HepG2 (cell line): Measurements from ENCODE around the gene ACAP3. TPM values are rescaled to one million over a fixed set of nuclear protein-coding genes. Genes with fewer than 3 reads are reported as not detected.

Experiments used
- ARID2 ChIP-seq: sonication (generic); formaldehyde crosslinking; IDR thresholded peaks from 2 replicates; pipeline ENCODE4 v1.8.1; 2022; ENCODE audit warnings: mild to moderate bottlenecking, missing genetic modification reagents, borderline replicate concordance
- CREBL2 ChIP-seq: sonication (generic); formaldehyde crosslinking; IDR thresholded peaks from 2 replicates; pipeline ENCODE4 v1.8.1; 2023; ENCODE audit warnings: missing genetic modification reagents, mild to moderate bottlenecking, borderline replicate concordance
- ETS1 ChIP-seq: sonication (generic); formaldehyde crosslinking; IDR thresholded peaks from 2 replicates; pipeline ENCODE4 v1.4.0; 2020; ENCODE audit warnings: missing genetic modification reagents
- FOXP1 ChIP-seq, 2 experiments: fragments of 450-650 bp in 1 of 2; IDR thresholded peaks; 2 replicates each; pipeline ENCODE4 v1.6.1; 2017 to 2018; ENCODE audit warnings: antibody characterized with exemption in 1 of 2
- HOXA5 ChIP-seq: sonication (generic); formaldehyde crosslinking; IDR thresholded peaks from 2 replicates; pipeline ENCODE4 v1.4.0; 2020; ENCODE audit warnings: missing genetic modification reagents
- KAT2B ChIP-seq: fragments of 150-350 bp; IDR thresholded peaks from 2 replicates; pipeline ENCODE4 v1.6.1; 2014; ENCODE audit warnings: low read depth, low read length, borderline replicate concordance
- NCOA2 ChIP-seq: sonication (generic); formaldehyde crosslinking; IDR thresholded peaks from 2 replicates; pipeline ENCODE4 v1.8.0; 2022; ENCODE audit warnings: inconsistent platforms
- PLSCR1 ChIP-seq: sonication (generic); formaldehyde crosslinking; IDR thresholded peaks from 2 replicates; pipeline ENCODE4 v1.5.0; 2020; ENCODE audit warnings: missing genetic modification reagents, mild to moderate bottlenecking, borderline replicate concordance
- RXRA ChIP-seq: sonication (generic); formaldehyde crosslinking; IDR thresholded peaks from 2 replicates; pipeline ENCODE4 v1.5.1; 2020; ENCODE audit warnings: missing genetic modification reagents
- SIN3B ChIP-seq: fragments of 150-350 bp; IDR thresholded peaks from 2 replicates; pipeline ENCODE4 v1.6.1; 2014; ENCODE audit warnings: low read length
- TRAFD1 ChIP-seq: sonication (generic); formaldehyde crosslinking; IDR thresholded peaks from 2 replicates; pipeline ENCODE4 v1.5.1; 2020; ENCODE audit warnings: missing genetic modification reagents, mild to moderate bottlenecking, borderline replicate concordance
- ZBTB38 ChIP-seq: sonication (generic); formaldehyde crosslinking; IDR thresholded peaks from 2 replicates; pipeline ENCODE4 v1.5.1; 2020; ENCODE audit warnings: mild to moderate bottlenecking, missing genetic modification reagents
- ZFP41 ChIP-seq: sonication (generic); formaldehyde crosslinking; IDR thresholded peaks from 2 replicates; pipeline ENCODE4 v1.4.0; 2020; ENCODE audit warnings: mild to moderate bottlenecking, missing genetic modification reagents, borderline replicate concordance
- ZFP90 ChIP-seq: sonication (generic); formaldehyde crosslinking; IDR thresholded peaks from 2 replicates; pipeline ENCODE4 v1.8.0; 2022; ENCODE audit warnings: missing genetic modification reagents, mild to moderate bottlenecking, inconsistent platforms, borderline replicate concordance
- ZKSCAN5 ChIP-seq: sonication (generic); formaldehyde crosslinking; IDR thresholded peaks from 2 replicates; pipeline ENCODE4 v1.5.1; 2020; ENCODE audit warnings: mild to moderate bottlenecking, missing genetic modification reagents
- ZNF34 ChIP-seq: sonication (generic); formaldehyde crosslinking; IDR thresholded peaks from 2 replicates; pipeline ENCODE4 v1.4.0; 2020; ENCODE audit warnings: mild to moderate bottlenecking, missing genetic modification reagents, borderline replicate concordance
- ZNF350 ChIP-seq: sonication (generic); formaldehyde crosslinking; IDR thresholded peaks from 2 replicates; pipeline ENCODE4 v1.4.0; 2020; ENCODE audit warnings: mild to moderate bottlenecking, low read depth, missing genetic modification reagents, borderline replicate concordance
- ZNF383 ChIP-seq: sonication (generic); formaldehyde crosslinking; IDR thresholded peaks from 2 replicates; pipeline ENCODE4 v1.4.0; 2020; ENCODE audit warnings: missing genetic modification reagents, mild to moderate bottlenecking, borderline replicate concordance
- ZNF546 ChIP-seq: sonication (generic); formaldehyde crosslinking; conservative IDR thresholded peaks from 2 replicates; pipeline ENCODE4 v1.8.1; 2023; ENCODE audit warnings: mild to moderate bottlenecking, missing genetic modification reagents
- ZNF547 ChIP-seq: sonication (generic); formaldehyde crosslinking; IDR thresholded peaks from 2 replicates; pipeline ENCODE4 v1.5.1; 2020; ENCODE audit warnings: mild to moderate bottlenecking, missing genetic modification reagents
- ZNF703 ChIP-seq: sonication (generic); formaldehyde crosslinking; IDR thresholded peaks from 2 replicates; pipeline ENCODE4 v1.5.1; 2020; ENCODE audit warnings: missing genetic modification reagents, mild to moderate bottlenecking, moderate library complexity, borderline replicate concordance
- ZNF704 ChIP-seq: sonication (generic); formaldehyde crosslinking; IDR thresholded peaks from 2 replicates; pipeline ENCODE4 v1.8.1; 2023; ENCODE audit warnings: mild to moderate bottlenecking, inconsistent platforms, moderate library complexity, missing genetic modification reagents, borderline replicate concordance
- ZNF720 ChIP-seq: sonication (generic); formaldehyde crosslinking; IDR thresholded peaks from 2 replicates; pipeline ENCODE4 v1.4.0; 2020; ENCODE audit warnings: missing genetic modification reagents
- ZNF777 ChIP-seq: sonication (generic); formaldehyde crosslinking; IDR thresholded peaks from 2 replicates; pipeline ENCODE4 v1.4.0; 2020; ENCODE audit warnings: missing genetic modification reagents
- ZNF878 ChIP-seq: sonication (generic); formaldehyde crosslinking; IDR thresholded peaks from 2 replicates; pipeline ENCODE4 v1.8.1; 2023; ENCODE audit warnings: mild to moderate bottlenecking, missing genetic modification reagents, moderate library complexity
- polyA plus RNA-seq, 8 experiments: library from polyadenylated mRNA; depleted of rRNA in 3 of 8; stranded (reverse) in 7 of 8; unstranded in 1 of 8; fragments of >200 nt; fragmentation: Illumina TruSeq in 4 of 8; extraction: Trizol in 4 of 8; gene quantifications; 2 replicates each; pipeline versions ENCODE4 v1.2.1 to v1.2.3, GENCODE V29; 2011 to 2016; ENCODE audit warnings: low read depth in 4 of 8, missing spikeins in 1 of 8, mixed read lengths in 1 of 8; ENCODE audit not compliant: insufficient read depth in 1 of 8
- total RNA-seq, 5 experiments: library from RNA; depleted of rRNA; stranded (reverse); fragments of >200 nt; fragmentation: Illumina TruSeq; extraction: Trizol; gene quantifications; 2 replicates each; pipeline ENCODE4 v1.2.3, GENCODE V29; 2016; ENCODE audit warnings: low read depth in 1 of 5

ACAP3 gene
- total and polyA plus RNA-seq, 2 of the 13 experiments (the other 11 are each of a cell fraction or from before 2014, with no cell fraction given) = 29.4 to 50.8 TPM

- TF ChIP-seq ARID2 (CRISPR knock-in tag) (no peak), ZFP41 (CRISPR knock-in tag) (no peak), ZFP90 (CRISPR knock-in tag) (0 out of 2 replicates have a peak, but pooled peaks have one; percentile 62), ZNF878 (no peak), HOXA5 (CRISPR knock-in tag) (no peak), ZNF34 (CRISPR knock-in tag) (no peak), ZBTB38 (CRISPR knock-in tag) (peak; percentile 84), KAT2B (no peak), ZNF720 (CRISPR knock-in tag) (no peak), NCOA2 (no peak), ZNF383 (CRISPR knock-in tag) (0 out of 2 replicates have a peak, but pooled peaks have one; percentile 45), ZNF703 (CRISPR knock-in tag) (no peak), ZNF546 (CRISPR knock-in tag) (peak; percentile 74), SIN3B (no peak), TRAFD1 (CRISPR knock-in tag) (no peak), ZNF547 (peak; percentile 78), CREBL2 (CRISPR knock-in tag) (no peak), PLSCR1 (no peak), FOXP1 (IDR thresholded peaks at IDR 0.05) (no peak), FOXP1 (CRISPR knock-in tag; IDR thresholded peaks at IDR 0.05) (no peak), ZNF777 (CRISPR knock-in tag) (peak; percentile 45; the same call in 1 of the 2 replicates), RXRA (CRISPR knock-in tag) (peak; percentile 55; the same call in 1 of the 2 replicates), ZNF350 (CRISPR knock-in tag) (no peak; the same call in 1 of the 2 replicates), ZNF704 (CRISPR knock-in tag) (no peak), ETS1 (no peak), ZKSCAN5 (CRISPR knock-in tag) (peak; percentile 74)
Measured at GRCh38 chr1:1287288-1288110, 20.2 kb downstream of the ACAP3 start (continued).
